Measurements from ENCODE around the gene POLD3. TPM values are rescaled to one million over a fixed set of nuclear protein-coding genes. Genes with fewer than 3 reads are reported as not detected.
"Not testable (repeated sequence)": the region's sequence is repeated elsewhere in the genome, so short reads cannot be mapped to it uniquely, and the experiment has no call there.

POLD3 gene
- total and polyA plus RNA-seq, 5 experiments from 2014 or later, result 12.0 to 17.4 (median 14.9) TPM

DNA sequence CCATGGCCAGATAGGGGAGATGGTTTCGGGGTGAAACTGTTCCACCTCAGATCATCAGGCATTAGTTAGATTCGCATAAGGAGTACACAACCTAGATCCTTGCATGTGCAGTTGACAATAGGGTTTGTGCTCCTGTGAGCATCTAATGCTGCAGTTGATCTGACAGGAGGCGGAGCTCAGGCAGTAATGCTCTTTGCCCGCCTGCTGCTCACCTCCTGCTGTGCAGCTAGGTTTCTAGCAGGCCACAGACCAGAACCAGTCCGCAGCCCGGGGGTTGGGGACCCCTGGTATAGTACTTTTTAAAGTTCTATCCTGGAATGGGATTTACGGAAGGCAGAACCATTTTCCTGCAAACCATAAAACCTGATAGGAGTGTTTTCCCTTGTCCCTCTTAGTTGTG is 54.6 kb downstream of the POLD3 start:
- POLR2A ChIA-PET, result no interaction called here
- DNase-seq, result no peak
- Mint-ChIP-seq H3K36me3 (peaks cover 10 to 43% (median 31%) of the 10 kb centered on the region in 3 donors), H3K4me1 (peaks cover 0 to 3% (median under 1%) of the 10 kb centered on the region in 4 donors), H3K9me3 (peaks cover 0 to 1% (median 0%) of the 10 kb centered on the region in 9 donors), H3K4me3 (no peak overlapping the region), H3K27me3 (no peaks in the 10 kb centered on the region), H3K27ac (no peak overlapping the region)
- no peak for ATAC-seq

DNA sequence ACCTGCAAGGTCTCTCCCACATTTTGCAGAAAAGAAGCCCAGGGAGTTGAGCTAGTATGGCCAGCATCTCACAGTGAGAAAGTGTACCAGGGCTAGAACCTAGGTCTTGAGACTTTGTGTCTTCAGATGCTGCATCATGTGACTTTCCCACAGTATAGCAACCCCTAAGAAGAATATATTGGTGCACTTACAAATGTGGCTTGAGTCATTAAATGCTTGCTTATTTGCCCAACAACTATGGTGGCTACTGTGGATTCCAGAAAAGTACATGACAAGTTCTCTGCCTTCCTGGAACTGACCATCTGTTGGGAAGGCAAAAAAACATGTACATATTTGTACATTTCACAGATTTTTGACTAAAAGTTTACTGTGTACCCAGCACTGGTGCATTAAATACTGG is 55.0 kb downstream of the POLD3 start:
- peaks cover 0 to 2% (median 0%) of the 10 kb centered on the region in 9 donors for H3K9me3 Mint-ChIP-seq
- DNase-seq (no peak), ATAC-seq (no peak)
- peaks cover 12 to 43% (median 31%) of the 10 kb centered on the region in 3 donors for H3K36me3 Mint-ChIP-seq
- no peaks in the 10 kb centered on the region for H3K27me3 Mint-ChIP-seq
- no peak overlapping the region for H3K27ac Mint-ChIP-seq
- H3K4me1 Mint-ChIP-seq, result peaks cover 0 to 3% (median under 1%) of the 10 kb centered on the region in 4 donors
- POLR2A ChIA-PET, result no interaction called here
- no peak overlapping the region for H3K4me3 Mint-ChIP-seq

DNA sequence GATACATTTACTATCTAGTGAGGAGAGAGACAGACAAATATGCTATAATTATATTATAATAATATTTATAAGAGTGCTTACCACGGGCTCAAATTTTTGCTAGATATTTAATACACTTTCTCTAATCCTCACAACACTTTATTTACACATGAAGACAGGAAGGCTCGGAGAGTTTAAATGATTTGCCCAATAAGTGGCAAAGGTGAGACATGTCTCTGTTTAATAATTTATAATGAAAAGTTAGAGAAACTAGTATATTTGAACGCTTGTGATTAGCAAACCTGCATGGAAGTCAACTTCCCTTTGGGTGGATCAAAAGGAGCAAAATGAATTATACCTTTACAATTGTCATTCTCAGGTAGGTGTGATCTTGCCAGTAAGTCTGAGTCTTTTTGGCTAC is 55.4 kb downstream of the POLD3 start:
- Mint-ChIP-seq H3K36me3 (peaks cover 15 to 40% (median 33%) of the 10 kb centered on the region in 3 donors), H3K9me3 (peaks cover 0 to 4% (median 0%) of the 10 kb centered on the region in 9 donors), H3K27me3 (no peaks in the 10 kb centered on the region), H3K4me3 (no peak overlapping the region), H3K27ac (no peak overlapping the region), H3K4me1 (peaks cover 0 to 3% (median under 1%) of the 10 kb centered on the region in 4 donors)
- ATAC-seq, result no peak
- DNase-seq, result no peak
- POLR2A ChIA-PET, result no interaction called here

DNA sequence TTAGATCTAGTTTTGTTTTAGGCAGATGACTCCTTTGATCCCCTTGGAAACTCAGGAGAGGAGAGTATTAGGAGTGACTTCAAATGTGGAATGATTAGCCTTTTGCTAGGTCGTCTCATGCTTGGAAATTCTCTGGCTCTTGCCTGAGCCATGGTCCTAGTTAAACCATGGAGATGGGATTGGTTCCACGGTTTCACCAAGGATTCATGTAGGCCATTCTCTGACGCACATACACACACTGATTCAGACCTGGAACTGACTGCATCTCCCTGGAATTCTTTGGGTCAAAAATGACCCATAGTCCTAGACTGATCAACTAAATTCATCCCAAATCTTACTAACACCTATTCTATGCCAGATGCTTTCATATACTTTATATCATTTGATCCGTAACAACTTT is 56.5 kb downstream of the POLD3 start:
- Mint-ChIP-seq H3K36me3 (peaks cover 22 to 39% (median 37%) of the 10 kb centered on the region in 3 donors), H3K9me3 (peaks cover 0 to 4% (median 0%) of the 10 kb centered on the region in 9 donors), H3K4me3 (no peak overlapping the region), H3K4me1 (peaks cover 0 to 2% (median under 1%) of the 10 kb centered on the region in 4 donors), H3K27ac (no peak overlapping the region), H3K27me3 (no peaks in the 10 kb centered on the region)
- DNase-seq (no peak), ATAC-seq (no peak)
- POLR2A ChIA-PET, result no interaction called here

DNA sequence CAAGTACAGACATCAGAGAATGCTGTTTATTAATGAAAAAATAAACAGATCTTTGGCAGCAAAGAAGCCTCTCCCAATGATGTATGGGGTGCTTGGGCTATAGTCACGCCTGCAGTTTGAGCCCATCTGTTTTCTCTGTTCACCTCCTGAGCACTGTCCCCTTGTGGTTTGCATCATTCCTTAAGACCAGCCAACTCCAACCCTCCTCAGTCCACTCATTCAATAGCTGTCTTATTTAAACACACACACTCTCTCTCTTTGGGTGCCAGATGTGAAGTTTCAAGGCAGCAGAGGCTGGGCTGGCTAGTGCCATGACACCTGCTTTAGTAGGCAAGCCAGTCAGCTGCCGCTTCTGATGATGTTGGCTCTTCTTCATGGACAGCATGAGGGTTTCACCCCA is 58.1 kb downstream of the POLD3 start:
- DNase-seq, result no peak
- no peaks in the 10 kb centered on the region for H3K27me3 Mint-ChIP-seq
- no peak overlapping the region for H3K27ac Mint-ChIP-seq
- ATAC-seq, result no peak
- POLR2A ChIA-PET, result no interaction called here
- H3K36me3 Mint-ChIP-seq, result peaks cover 25 to 40% (median 31%) of the 10 kb centered on the region in 3 donors
- peaks cover 0 to 4% (median 0%) of the 10 kb centered on the region in 9 donors for H3K9me3 Mint-ChIP-seq
- H3K4me1 Mint-ChIP-seq, result peaks cover 0 to 2% (median under 1%) of the 10 kb centered on the region in 4 donors
- no peak overlapping the region for H3K4me3 Mint-ChIP-seq

DNA sequence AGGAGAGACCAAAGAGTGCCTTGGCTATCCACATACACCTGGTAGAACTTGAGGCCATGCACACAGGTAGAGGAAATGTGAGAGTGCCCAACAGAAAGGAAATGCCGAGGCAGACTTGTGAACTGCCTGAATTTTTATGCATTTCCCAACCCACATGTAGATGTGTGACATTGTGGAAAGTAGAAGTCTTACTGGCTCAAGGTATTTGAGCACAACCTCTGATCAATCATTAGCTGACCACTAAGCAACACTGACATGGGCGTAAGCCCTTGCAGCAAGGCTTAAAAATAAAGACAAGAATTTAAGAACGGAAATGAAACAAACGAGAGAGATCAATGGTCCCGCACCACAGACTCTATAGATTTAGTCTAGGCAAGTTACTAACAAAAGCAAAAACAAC is 62.6 kb downstream of the POLD3 start:
- Mint-ChIP-seq H3K27ac (no peak overlapping the region), H3K4me1 (peaks cover 0 to 2% (median 0%) of the 10 kb centered on the region in 4 donors), H3K4me3 (no peak overlapping the region), H3K27me3 (no peaks in the 10 kb centered on the region), H3K36me3 (peaks cover 26 to 63% (median 50%) of the 10 kb centered on the region in 3 donors), H3K9me3 (peaks cover 0 to 17% (median 8%) of the 10 kb centered on the region in 9 donors)
- DNase-seq (no peak), ATAC-seq (no peak)
- POLR2A ChIA-PET, result no interaction called here

DNA sequence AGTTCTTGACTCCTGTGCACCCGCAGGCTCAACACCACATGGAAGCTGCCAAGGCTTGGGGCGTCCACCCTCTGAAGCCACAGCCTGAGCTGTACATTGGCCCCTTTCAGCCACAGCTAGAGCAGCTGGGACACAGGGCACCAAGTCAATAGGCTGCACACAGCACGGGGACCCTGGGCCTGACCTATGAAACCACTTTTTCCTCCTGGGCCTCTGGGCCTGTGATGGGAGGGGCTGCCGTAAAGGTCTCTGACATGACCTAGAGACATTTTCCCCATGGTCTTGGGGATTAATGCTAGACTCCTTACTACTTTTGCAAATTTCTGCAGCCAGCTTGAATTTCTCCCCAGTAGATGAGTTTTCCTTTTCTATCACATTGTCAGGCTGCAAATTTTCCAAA is 66.7 kb downstream of the POLD3 start:
- POLR2A ChIA-PET, H3K4me1 Mint-ChIP-seq, DNase-seq, H3K4me3 Mint-ChIP-seq, H3K27ac Mint-ChIP-seq, H3K27me3 Mint-ChIP-seq, ATAC-seq: not testable (repeated sequence)
- peaks cover 19 to 57% (median 37%) of the 10 kb centered on the region in 3 donors for H3K36me3 Mint-ChIP-seq
- H3K9me3 Mint-ChIP-seq, result peaks cover 0 to 30% (median 14%) of the 10 kb centered on the region in 9 donors

DNA sequence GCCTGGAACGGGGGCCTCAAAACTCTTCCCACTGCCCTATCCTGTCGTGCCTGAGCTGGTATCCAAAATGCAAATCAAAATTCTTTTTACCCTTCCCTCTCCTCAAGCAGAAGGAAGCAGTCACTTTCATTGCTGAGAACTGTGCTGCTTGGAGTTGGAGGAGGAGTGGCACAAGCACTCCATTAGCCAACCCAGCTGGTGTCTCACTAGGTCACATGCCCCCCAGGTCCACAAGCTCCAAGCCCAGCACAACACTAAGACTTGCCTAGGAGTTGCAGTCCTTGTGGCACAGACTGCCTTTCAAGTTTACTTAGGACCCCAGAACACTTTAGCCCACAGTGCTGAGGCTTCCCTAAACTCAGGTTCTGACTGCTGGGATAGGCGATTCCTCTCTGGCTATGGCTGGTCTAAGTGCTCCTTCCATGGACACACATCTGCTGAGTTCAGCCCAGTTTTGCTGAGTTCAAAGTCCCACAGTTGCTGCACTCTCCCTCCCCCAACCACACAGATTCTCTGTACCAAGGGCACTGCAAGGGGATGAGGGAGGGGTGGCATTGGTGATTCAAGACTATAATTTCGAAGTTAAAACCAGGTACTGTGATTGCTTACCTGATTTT is 70.2 kb downstream of the POLD3 start:
- Mint-ChIP-seq H3K27ac (no peak overlapping the region), H3K4me1 (no peaks in the 10 kb centered on the region), H3K36me3 (peaks cover 16 to 44% (median 28%) of the 10 kb centered on the region in 3 donors), H3K9me3 (peaks cover 0 to 30% (median 13%) of the 10 kb centered on the region in 9 donors), H3K27me3 (no peaks in the 10 kb centered on the region), H3K4me3 (no peak overlapping the region)
- DNase-seq (no peak), ATAC-seq (no peak)
- POLR2A ChIA-PET, result no interaction called here

DNA sequence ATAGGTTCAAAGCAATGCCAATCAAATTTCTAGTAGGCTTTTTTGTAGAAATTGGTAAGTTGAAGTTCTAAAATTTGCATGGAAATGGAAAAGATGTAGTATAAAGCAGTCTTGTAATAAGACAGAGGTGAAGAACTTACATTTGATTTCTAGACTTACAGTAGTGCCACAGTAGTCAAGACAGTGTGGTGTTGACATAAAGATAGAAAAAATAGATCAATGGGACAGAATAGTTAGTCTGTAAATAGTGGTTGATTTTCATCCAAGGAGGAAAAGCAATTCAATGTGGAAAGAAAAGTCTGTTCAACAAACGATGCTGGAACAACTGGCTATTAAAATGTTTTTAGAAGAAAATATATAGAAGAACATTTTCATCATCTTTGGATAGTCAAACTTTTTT is 70.9 kb downstream of the POLD3 start:
- no peaks in the 10 kb centered on the region for H3K27me3 Mint-ChIP-seq
- DNase-seq (no peak), ATAC-seq (no peak)
- H3K36me3 Mint-ChIP-seq, result peaks cover 16 to 37% (median 21%) of the 10 kb centered on the region in 3 donors
- H3K9me3 Mint-ChIP-seq, result peaks cover 0 to 24% (median 12%) of the 10 kb centered on the region in 9 donors
- no peak overlapping the region for H3K4me3 Mint-ChIP-seq
- no peak overlapping the region for H3K27ac Mint-ChIP-seq
- no peaks in the 10 kb centered on the region for H3K4me1 Mint-ChIP-seq
- POLR2A ChIA-PET, result no interaction called here

DNA sequence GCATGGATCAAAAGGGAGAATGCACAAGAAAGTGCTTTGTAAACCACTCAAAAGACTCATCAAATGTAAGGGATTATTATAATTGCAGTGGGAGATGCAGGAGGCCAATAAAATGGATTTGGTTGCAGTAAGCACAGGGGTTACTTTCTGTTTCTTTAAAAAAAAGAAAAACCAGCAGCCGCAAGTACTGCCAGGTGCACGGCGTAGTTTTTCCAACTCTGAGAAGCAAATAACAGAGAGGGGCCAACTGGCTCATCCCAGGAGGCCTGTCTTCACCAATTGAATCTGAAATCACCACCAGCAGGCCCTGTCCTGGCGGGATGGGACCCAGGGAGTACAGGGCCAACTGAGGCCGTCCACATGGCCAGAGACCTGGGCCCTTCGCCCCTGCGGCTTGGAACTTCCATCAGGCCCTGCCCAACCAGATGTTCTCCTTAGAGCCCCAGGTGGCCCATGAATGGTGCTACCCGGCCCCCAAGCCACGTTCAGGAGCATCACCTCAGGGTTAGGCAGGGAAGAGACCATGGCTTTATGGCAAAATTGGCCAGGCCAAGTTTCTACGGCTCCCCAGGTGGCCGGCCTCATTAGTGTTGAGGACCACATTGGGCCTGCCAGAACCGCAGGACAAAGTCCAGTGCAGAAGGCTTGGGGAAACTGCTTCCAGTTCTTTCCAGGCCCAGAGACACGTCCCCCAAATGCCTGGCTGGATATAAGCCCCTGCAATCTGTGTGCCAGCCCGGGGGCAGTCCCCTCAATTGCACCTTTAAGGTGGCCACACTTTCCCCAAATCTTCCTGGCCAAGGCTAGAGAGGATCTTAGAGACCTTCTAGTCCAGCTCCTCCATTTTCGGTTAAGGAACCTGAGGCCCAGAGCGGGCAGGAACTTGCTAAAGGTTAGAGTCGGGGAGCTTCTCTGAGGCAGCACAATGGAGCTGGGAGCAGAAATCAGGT is 77.1 kb downstream of the POLD3 start:
- Mint-ChIP-seq H3K4me1 (no peaks in the 10 kb centered on the region), H3K9me3 (peaks cover 0 to 1% (median 0%) of the 10 kb centered on the region in 9 donors), H3K27ac (no peak overlapping the region), H3K27me3 (no peaks in the 10 kb centered on the region), H3K36me3 (no peaks in the 10 kb centered on the region), H3K4me3 (no peak overlapping the region)
- POLR2A ChIA-PET, result no interaction called here
- ATAC-seq (no peak), DNase-seq (no peak)

DNA sequence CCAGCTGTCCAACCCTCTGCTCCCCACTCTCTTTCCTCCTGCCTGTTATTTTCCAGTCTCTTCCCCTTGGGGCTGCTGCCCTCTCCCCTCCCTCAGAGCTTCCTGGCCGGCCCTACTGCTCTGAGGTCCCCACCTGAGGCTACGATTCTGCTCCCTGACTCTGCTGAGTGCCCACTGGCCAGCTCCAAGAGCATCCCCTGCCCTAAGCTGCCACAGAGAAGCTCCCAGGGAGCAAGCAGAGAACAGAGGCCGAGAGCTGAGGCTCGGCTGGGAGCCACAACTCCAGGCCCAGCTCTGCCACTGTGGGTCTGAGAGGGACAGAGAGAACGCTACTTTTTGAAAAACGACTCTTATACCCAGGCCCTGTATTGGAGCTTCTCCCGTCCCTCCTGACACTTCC is 77.8 kb downstream of the POLD3 start:
- Mint-ChIP-seq H3K27me3 (no peaks in the 10 kb centered on the region), H3K27ac (peak overlapping the region in 3 of 10 donors; percentile 37 to 52 (median 40))
- POLR2A ChIA-PET, result no interaction called here

DNA sequence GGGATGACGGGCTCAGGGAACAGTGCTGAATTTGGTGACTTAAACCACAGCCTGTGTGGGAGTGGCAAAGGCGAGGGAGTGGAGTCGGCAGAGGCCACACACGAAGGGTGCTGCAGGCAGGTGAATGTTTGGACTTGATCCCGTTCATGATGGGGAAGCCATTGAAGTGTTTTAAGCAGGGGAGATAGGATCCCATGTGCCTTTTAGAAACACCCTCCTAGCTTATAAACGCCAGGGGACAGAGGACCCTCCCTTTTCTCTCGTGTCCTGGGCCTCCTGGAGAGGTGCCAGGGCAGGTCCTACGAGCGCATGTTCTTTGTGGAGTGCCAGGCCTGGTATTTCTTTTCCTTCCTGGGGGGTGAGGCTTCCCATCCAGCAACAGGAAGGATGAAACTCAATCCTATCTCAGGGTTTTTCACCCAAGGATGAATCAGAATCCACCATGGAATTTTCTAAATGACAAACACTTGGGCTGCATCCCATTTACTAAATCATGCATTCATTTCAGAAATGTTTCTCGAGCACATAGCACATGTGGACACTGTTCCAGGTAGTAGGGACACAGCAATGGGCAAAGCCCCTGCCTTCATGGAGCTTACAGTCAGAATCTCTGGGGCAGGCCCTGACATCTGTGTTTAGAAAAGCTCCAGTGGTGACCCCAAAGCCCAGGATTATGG is 79.3 kb downstream of the POLD3 start:
- DNase-seq (no peak), ATAC-seq (no peak)
- no peaks in the 10 kb centered on the region for H3K36me3 Mint-ChIP-seq
- H3K9me3 Mint-ChIP-seq, result peaks cover 0 to 1% (median 0%) of the 10 kb centered on the region in 9 donors
- H3K4me3 Mint-ChIP-seq, result no peak overlapping the region
- no peaks in the 10 kb centered on the region for H3K4me1 Mint-ChIP-seq
- POLR2A ChIA-PET, result no interaction called here
- H3K27ac Mint-ChIP-seq, result no peak overlapping the region
- no peaks in the 10 kb centered on the region for H3K27me3 Mint-ChIP-seq

More for the DNA sequence above, 77.8 kb downstream of the POLD3 start:
- DNase-seq (no peak), ATAC-seq (no peak)
- H3K4me1 Mint-ChIP-seq, result no peaks in the 10 kb centered on the region
- no peak overlapping the region for H3K4me3 Mint-ChIP-seq
- H3K36me3 Mint-ChIP-seq, result no peaks in the 10 kb centered on the region
- peaks cover 0 to 1% (median 0%) of the 10 kb centered on the region in 9 donors for H3K9me3 Mint-ChIP-seq

Measured in naive thymus-derived CD8-positive, alpha-beta T cell (primary cell).